GM18502 (cell line): ENCODE results near the gene MACF1.
"Not testable (repeated sequence)": the region's sequence is repeated elsewhere in the genome, so short reads cannot be mapped to it uniquely, and the experiment has no call there.

ENCODE experiments used
- ATAC-seq: cut with Tn5 transposase; IDR thresholded peaks from one replicate; pipeline ENCODE4 v1.9.1; 2021; ENCODE audit warnings: mild to moderate bottlenecking; ENCODE audit not compliant: unreplicated experiment, poor library complexity

Gene MACF1

DNA sequence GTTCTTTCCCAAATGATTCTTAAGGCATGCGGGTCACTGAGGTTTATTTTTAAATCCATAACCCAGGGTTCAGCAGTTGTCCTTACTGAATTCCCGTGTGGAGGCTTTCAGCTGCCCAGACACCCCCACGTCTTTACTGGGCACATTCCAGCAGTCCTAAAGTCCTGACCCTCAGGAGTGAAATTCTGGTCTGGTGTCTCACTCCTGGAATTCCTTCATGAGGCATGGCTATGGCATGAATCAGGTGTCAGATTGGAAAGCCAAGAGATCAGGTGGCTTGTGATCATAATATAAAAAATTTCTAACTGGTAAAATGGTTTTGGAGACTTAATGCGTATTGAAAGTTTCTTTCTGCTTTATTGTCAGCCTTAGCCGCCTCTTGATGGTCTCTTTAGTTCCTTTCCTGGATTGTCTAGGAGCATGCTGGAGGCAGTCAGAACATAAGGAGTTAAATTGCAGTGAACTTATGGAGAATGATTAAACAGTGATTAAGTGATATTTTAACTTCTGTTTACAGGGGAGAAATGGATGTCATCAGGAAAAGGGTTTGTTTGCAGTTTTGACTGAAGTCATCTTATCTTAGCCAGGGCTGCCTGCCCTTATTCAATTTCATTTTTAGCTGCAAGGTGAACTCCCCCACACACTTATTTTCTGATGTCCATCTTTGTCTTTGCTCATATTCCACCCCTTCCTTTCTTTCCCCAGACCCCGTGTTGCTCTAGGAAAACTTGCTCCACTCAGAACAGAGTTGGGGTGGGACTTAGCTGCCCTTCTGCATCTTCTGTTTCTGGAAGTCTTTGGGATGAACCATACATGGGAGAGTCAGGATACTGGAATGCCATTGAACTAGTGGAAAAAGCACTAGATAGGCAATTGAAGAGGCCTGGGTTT lies 25.7 kb upstream of the MACF1 start:
- ATAC-seq = no peak

DNA sequence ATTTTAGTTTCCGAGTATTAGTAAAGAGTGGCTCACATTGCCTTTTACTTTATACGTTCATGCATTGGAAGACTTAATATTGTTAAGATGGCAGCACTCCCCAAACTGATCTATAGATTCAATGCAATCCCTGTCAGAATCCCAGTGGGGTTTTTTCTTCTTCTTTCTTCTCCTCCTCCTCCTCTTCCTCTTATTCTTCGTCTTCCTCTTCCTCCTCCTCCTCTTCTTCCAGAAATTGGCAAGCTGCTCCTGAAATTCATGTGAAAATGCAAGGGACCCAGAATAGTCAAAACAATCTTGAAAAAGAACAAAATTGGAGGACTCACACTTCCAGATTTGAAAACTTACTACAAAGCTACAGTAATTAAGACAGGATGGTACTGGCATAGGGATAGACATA lies 23.2 kb upstream of the MACF1 start:
- no peak for ATAC-seq

DNA sequence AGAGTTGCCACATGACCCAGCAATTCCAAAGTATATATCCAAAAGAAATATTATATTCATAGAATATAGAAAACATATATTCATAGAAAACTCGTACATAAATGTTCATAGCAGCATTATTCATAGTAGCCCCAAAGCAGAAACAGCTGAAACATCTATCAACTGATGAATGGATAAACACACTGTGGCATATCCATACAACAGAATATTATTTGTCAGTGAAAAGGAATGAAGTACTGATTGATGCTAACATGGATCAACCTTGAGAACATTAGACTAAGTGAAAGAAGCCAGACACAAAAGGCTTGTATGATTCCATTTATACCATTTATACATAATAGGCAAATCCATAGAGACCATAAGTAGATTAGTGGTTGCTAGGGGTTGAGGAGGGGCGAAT lies 21.7 kb upstream of the MACF1 start:
- no peak for ATAC-seq

DNA sequence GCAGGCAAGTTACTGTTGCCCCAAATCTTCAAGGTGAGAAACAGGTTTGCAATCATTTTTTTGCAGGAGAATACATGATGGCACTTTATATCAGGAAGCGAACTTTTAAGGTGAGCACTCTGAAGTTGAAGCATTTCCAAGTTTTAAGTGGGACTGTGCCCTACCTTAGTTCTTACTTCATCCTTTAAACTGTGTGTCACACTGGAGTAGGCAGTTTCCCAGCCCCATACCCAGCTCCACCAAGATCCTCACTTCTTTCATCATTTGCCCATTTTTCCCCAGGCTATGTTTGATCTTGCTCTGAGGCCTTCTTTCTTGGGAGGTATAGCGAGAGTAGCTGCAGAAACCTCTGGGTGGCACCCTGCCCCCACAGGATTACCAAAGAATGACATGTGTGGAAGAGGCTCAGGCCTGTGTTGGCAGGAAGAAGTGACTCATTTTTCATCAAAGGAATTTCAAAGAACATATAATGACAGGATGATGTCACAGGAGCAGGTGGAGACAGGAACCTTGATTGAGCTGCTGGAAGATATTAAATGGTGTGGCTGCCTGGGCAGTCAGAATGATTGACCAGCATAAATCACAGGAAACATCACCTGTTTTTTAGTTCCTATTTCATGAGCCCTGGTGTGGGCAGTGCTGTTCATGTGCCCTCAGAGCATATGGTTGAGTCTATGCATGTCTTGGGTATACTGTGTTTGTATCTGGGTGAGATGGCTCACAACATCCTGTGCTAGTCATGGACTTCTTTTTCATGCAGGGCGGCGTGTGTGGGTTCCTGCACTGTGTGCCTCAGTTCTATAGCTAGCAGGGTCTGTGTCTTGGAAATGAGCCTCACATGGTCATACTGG lies 20.8 kb upstream of the MACF1 start:
- no peak for ATAC-seq

DNA sequence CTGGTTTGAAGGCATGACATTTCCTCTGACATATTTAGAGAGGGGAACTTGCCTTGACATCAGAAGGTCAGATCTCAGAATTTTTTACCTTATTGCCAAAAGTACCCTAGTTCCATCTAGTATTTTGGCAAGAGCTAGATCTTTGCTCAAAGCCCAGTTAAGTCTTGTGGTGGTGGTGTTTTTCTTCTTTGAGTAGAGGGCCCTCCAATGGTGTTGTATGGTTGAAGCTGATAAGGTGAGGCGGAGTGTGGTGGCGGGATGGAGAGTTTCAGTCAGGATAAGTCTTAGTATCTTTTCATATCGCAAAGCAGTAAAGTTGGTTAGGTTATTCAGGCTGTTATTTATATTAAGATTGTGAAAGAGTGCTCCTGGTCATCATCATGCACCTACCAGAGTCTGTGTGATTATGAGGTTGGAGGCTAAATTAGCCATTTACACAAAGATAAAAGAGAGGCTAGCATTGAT lies 20.1 kb upstream of the MACF1 start:
- ATAC-seq = no peak

DNA sequence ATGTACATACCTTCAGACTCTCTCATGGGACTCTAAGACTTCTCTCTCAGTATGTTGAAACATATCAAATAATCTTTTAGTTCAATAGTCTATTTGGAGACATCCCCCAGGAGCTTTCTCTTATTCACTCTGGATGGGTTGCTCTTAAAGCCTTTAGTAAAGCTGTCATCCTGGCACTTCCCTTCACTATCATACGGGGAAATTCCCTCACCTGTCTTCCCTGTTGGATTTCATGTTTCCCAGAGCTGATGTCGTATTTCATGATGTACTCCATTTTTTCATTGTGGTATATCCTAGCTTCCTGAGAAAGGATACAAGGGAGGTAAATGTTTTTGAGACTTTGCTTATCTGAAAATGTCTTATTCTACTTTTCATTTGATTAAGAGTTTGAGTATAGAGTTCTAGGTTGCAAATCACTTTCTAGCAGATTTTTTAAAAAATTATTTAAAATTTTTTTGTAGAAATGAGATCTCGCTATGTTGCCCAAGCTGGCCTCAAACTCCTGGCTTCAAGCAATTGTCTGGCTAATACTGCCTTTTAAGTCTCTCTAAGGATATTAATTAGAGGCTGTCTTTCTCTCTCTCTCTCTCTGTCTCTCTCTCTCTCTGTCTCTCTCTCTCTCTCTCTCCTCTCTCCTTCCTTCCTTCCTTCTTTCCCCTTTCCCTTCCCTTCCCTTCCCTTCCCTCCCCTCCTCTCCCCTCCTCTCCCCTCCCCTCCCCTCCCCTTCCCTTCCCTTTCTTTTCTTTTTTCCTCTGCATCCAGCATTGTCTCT lies 17.0 kb upstream of the MACF1 start:
- ATAC-seq = no peak

DNA sequence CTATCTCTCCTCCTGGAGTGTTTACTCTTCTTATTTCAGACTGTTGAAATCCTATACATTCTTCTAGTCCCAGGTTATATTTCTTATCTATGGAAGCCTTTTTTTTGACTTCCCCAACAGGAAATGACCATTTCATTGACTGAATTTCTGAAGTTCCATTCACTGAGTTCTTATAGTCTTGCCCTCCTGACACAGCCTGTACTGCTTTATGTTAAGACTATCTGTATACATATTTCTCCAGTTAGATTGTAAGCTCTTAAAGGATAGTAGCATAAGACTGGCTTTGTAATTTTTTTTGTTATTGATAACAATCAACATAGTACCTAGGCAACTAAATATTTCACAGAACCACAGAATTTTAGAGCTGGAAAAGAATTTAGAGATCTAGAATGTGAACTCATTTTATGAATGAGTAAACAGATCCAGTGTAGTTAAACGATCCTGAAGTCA lies 14.9 kb upstream of the MACF1 start:
- no peak for ATAC-seq

DNA sequence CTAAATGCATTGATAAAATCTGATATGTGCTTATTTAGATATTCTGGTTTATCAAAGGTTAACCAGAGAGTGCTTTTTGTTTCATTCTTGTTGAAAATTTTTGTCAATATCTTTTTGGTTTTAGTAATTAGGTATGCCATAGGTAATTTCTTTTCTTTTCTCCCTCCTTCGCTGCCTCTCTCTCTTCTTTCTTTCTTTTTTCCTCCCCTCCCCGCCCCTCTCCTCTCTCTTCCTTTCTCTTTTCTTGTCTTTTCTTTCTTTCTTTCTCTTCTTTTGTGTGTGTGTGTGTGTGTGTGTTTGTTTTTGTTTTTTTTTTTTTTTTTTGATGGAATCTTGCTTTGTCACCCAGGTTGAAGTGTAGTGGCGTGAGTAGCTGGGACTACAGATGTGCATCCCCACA lies 14.4 kb upstream of the MACF1 start:
- no peak for ATAC-seq

DNA sequence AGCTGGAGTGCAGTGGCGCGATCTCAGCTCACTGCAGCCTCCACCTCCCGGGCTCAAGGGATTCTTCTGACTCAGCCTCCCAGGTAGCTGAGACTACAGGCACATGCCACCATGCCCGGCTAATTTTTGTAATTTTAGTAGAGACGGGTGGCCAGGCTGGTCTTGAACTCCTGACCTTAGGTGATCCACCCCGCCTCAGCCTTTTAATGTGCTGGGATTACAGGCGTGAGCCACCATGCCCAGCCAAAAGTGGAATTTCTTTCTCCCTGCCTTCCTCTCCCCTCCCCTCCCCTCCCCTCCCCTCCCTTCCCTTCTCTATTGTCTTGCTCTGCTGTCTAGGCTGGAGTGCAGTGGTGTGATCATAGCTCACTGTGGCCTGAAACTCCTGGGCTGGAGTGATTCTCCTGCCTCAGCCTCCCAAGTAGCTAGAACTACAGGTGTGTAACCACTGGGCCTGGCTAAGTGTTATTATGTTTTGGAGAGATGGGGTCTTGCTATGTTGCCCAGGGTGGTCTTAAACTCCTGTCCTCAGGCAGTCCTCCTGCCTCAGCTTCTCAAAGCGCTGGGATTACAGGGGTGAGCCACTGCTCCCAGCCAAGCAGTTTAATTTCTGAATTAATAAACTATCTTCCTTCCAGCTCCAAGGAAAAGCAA lies 10.0 kb upstream of the MACF1 start:
- no peak for ATAC-seq

DNA sequence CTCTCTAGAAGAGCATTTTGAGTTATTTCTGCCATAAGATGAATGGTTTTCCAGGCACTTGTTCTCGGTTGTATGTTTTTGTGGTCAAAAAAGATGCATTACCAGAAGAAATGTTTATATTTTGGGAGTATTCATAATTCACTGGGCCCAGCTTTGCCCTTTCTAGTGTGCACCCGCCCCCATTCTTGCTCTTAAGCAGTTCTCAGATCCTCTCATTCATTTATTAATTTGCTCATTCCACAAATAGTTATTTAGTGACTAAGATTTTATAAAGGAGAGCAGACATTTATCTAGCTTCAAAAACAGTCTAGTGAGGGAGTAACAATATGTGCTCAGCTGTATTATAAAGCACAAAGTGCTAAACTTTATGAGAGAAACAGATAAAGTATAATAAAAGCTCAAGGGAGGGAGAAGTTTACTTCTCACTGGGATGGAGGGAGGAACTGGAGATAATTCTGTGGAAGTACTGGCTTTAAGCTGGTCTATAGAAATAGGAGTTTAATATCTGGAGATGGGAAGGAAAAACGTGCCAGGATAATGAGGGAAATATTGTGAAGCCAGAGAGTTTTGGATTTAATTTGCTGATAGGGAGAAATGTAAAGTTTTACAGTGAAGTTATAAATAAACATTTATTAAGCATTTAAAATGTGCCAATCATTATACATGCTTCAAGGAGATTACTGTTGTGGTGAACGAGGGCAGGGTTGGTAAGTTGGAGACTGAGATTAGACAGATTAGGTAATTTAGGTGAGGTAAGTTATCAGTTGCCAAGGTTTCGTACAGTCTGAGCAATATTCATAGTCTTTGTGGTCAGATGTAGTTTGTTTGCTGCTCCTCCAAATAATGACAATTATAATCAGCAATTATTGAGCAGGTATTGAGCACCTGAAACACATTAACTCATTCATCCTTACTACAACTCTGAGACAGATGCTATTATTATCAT lies 9.1 kb upstream of the MACF1 start:
- ATAC-seq = no peak

DNA sequence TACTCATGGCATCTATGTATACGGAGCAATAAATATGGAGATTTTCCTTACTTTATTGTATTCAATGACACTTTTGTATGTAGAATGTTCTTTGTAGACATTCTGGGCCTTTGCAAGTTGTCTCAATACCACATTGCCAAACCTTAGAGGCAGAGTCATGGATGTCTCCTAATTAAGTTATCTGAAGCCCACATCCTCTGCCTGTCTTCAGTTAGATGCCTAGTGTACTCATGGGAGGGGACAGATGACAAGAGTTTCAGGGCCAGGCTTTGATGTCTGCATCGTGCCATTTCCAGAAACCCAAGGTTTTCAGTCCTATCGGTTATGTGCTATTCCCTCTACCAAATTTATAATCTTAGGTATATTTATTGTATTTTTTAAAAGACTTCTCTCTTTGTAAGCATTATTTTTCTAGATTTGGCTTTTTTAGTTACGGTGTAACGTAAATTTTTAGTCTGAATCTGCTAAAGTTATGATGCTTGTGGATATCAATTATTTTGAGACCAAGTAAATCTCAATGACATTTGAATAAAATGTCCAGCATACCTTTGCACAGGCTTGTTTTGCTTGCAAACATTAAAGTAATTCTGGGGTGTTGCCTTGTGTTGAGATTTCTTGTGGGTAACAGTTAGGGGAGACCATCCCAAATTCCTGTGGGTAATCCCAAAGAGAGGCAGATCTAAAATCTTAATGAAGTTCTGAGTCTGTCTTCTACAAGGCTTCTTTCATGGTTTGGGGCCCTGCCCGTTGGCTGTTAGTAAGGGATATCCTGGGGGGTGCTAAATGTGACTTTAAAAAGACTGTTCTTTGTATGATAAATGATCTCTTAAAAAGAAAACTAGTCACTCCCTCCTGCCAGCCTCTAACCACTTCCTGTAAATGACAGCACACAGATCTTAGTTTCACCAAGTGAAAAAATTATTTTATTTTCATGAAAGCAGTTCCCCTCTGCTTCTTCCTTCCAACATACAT lies 8.0 kb upstream of the MACF1 start:
- ATAC-seq = peak; percentile 65

DNA sequence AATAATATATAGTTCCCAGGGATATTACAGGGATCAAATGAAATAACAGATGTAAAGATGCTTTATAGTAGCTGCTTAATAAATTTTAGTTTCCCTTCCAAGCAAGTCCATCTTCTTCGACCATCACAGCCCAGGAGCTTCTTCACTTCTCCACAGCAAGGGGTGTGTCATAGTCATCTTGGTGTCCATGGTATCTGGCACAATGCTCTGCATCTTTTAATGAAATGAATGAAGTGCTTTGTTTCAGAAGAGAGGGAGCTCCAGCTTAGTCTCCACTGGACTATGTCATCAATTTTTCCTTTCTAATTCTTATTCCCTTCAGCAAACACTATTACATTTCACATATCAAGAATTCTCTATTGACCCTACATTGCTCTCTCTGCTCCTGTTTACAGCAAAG lies 4.9 kb upstream of the MACF1 start:
- no peak for ATAC-seq

DNA sequence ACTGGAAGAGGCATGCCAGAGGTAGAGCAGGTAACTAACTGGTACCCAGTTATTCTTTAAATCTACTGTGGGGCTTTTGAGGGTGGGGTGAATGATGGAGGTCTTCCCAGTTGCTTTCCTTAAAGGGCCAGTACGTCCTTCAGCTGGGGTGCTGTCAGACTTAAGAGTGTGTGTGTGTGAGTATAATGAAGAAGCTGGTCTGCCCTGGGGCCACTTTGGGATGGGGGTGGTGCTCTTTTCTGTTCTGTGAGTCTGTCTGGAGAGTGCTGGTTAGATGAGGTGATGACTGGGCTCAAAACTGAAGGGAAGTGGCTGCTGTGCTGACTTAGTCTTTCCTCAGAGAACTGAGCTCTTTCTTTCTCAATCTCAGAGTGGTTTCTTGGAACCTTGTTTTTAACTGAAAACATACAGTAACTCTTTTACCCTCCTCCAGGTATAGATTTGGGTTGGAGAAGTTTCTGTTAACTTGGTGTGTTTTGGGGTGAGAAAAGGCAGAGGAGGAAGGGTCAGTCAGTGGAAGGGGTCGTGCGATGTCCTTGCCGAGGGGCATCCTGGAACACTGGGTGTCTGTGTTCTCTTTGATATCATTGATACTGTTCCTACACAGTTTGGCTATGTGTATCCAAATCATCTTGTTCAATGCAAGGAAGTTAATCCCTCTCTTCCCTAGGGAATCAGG lies 746 bp downstream of the MACF1 start:
- ATAC-seq = no peak

DNA sequence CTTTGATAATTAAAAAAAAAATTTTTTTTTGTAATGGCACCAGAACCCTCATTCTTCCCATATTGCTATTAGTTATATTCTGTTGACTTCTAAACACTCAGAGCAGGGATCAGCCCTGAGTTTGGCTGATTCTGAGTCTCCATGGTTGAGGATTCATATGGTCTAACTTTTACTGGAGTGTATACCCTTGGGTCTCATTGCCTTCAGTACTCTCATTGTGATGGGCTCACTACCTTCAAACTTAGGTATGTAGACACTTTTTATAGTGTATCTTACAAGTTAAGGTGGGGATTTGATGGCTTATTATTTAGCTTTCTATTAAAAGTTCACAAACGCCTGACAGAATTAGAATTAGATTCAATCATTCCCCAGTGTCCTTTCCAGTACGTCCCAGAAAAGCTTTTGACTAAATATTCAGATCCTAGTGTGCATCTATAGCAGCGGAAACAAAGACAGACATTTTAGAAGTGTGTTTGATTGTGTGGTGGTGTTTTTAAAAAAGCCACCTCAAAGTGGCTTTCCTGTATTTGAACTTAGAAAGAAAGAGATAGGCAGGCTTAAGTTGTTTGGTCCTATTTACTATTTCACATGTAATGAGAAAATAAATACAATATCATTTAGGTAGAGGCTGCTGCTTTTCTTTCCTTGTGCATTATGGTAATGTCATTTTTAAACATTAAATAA lies 1.4 kb downstream of the MACF1 start:
- no peak for ATAC-seq

DNA sequence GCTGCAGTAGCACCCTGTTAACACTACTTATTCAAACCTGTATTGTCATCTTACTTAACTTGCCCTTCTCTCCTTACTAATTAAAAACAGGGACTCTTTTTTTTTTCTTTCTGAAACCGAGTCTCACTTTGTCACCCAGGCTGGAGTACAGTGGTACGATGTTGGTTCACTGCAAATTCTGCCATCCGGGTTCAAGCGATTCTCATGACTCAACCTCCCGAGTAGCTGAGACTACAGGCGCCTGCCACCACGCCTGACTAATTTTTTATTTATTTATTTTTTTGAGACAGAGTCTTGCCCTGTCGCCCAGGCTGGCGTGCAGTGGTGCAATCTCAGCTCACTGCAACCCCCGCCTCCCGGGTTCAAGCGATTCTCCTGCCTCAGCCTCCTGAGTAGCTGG lies 3.9 kb downstream of the MACF1 start:
- not testable (repeated sequence) for ATAC-seq

DNA sequence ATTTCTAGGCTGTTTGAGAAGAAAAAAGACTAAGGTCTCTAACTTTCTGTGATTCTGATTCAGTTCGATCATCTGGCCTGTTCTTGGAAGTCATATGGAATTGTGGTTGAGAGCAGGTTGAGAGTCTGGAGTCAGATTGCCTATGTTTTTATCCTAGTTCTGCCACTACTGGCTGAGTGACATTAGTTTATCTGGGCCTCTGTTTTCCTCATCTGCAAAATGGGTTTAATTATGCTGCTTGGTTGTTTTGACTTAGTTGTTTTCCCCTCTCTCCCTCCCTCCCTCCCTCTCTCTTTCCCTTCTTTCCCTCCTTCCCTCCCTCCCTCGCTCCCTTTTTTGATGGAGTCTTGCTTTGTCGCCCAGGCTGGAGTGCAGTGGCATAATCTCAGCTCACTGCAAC lies 6.2 kb downstream of the MACF1 start:
- no peak for ATAC-seq

DNA sequence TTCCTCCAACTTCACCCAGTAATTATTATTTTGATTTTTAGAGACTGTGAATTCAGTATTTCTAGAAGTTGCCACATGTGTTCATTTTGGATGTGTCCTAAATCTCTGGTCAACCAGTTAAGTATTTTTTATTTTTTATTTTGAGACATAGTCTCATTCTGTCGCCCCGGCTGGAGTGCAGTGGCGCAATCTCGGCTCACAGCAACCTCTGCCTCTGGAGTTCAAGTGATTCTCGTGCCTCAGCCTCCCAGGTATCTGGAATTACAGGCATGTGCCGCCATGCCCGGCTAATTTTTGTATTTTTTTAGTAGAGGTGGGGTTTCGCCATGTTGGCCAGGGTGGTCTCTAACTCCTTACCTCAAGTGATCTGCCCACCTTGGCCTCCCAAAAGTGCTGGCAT lies 8.0 kb downstream of the MACF1 start:
- no peak for ATAC-seq
